Activated gamma-delta T cell treated with anti-CD3 and anti-CD28 coated beads, Interleukin-2, amount 50 U/mL, for 16 hours (primary cell): ENCODE data around the gene ADCY6.
"Not testable (repeated sequence)": the region's sequence is repeated elsewhere in the genome, so short reads cannot be mapped to it uniquely, and the experiment has no call there.

Experiments
- DNase-seq: peaks from one replicate; pipeline ENCODE4 v3.0.0-alpha.2; 2020; ENCODE audit warnings: low read depth

Gene ADCY6

DNA sequence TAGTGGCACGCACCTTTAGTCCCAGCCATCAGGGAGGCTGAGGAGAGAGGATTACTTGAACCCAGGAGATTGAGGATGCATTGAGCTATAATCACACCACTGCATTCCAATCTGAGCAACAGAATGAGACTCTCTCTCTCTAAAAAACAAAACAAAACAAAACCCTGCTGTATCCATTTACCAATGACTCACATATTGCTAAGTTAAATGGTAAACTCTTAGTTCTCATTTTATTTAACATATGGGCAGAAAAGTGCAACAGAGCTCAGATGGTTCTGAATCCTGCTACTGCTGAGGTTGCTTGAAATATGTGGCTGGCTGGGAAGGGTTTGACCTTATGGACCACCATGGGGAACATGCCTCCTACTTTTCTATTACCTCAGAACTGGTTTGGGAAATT, 38.7 kb downstream of the ADCY6 start:
- no peak for DNase-seq

DNA sequence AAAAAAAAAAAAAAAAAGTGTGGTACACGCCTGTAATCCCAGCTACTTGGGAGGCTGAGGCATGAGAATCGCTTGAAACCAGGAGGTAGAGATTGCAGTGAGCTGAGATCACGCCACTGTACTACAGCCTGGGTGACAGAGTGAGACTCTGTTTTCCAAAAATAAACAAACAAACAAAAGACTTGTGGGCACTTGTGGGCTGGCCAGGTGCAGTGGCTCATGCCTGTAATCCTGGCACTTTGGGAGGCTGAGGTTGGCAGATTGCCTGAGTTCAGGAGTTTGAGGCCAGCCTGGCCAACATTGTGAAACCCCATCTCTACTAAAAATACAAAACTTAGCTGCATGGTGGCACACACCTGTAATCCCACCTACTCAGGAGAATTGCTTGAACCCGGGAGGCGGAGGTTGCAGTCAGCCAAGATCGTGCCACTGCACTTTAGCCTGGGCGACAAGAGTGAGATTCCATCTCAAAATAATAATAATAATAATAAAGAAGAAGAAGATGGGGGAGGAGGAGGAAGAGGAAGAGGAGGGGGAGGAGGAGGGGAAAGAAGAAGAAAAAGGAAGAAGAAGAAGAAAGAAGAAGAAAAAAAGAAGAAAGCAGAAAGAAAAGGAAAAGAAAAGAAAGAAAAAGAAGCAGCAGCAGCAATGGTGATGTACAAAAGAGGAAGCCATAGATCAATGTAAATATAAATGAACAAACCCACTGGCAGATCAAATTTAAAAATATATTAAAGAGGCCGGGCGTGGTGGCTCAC, 44.5 kb downstream of the ADCY6 start:
- DNase-seq, result no peak

DNA sequence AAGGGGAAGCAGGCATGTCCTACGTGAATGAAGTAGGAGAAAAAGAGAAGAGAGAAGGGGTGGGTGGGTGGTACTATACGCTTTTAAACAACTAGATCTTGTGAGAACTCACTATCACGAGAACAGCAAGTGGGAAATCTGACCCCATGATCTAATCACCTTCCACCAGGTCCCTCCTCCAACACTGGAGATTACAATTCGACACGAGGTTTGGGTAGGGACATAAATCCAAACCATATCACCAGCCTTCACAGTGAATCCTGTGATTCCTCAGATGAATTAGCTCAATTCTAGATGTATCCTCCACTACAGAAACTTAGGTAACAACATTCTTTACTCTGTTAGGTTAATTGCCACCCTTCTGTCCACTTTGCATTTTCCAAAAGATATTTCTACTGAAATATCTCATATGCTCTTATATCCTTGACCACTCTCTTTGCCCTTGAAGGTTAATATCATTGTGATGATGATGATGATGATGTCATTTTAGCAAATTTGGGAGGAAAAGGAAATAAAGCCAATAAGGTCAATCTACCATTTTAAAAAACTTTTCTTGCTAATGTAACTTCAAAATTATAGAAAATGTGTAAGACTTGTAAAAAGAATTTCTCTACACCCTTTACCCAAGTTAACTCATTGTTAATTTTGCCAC, 49.1 kb downstream of the ADCY6 start:
- DNase-seq, result no peak

DNA sequence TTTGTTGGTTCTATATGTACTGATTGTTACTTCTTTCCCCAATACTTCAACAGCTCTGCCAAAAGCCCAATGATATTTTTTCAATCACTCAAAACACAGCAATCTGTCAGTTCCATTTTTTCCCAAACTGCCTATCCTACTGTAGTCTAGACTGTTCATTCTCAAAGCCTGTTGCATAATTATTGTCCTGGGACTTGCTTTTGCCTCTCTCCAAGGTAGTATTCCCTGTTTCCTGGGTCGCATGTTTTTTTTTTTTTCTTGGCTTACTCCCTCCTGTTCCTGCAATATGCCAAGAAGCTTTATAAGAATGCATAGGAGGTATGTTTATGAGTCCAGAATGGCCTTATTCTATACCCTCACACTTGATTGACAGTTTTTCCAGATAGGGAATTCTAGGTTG, 52.4 kb downstream of the ADCY6 start:
- no peak for DNase-seq

DNA sequence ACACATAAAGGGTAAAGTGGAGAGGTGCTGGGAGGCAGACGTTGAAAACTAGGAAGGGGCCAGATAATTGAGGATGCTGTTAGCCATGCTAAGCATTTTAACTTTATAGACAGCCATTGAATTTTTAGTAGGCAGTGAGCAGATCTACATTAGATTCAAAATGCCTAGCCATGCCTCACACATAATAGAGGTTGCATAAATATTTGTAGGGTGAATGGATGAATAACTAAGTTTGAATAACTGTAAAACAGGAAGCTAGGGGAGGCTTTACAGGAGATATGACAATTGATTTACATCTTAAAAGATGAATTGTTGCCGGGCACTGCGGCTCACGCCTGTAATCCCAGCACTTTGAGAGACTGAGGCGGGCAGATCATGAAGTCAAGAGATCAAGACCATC, 60.1 kb downstream of the ADCY6 start:
- DNase-seq, result no peak

DNA sequence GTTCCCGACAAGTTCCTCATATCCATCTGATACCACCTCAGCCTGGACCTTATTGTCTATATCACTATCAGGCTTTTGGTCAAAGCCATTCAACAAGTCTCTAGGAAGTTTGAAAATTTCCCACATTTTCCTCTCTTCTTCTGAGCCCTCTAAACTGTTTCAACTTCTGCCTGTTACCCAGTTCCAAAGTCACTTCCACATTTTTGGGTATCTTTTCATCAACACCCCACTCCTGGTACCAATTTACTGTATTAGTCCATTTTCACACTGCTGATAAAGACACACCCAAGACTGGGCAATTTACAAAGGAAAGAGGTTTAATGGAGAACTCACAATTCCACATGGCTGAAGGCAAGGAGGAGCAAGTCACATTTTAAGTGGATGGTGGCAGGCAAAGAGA, 68.2 kb downstream of the ADCY6 start:
- not testable (repeated sequence) for DNase-seq

DNA sequence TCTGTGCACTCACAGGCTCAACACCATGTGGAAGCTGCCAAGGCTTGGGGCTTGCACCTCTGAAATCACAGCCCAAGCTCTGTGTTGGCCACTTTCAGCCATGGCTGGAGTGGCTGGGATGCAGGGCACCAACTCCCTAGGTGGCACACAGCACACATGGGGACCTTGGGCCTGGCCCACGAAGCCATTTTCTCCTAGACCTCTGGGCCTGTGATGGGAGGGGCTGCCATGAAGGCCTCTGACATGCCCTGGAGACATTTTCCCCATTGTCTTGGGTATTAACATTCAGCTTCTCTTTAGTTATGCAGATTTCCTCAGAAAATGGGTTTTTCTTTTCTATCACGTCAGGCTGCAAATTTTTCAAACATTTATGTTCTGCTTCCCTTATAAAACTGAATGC, 68.7 kb downstream of the ADCY6 start:
- not testable (repeated sequence) for DNase-seq

DNA sequence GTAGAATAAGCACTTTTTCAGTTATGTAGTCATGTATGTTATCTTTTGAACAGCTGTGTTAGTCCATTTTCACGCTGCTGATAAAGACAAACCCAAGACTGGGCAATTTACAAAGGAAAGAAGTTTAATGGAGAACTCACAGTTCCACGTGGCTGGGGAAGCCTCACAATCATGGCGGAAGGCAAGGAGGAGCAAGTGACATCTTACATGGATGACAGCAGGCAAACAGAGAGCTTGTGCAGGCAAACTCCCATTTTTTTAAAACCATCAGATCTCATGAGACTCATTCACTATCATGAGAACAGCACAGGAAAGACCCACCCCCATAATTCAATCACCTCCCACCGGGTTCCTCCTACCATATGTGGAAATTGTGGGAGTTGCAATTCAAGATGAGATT, 69.9 kb downstream of the ADCY6 start:
- not testable (repeated sequence) for DNase-seq

DNA sequence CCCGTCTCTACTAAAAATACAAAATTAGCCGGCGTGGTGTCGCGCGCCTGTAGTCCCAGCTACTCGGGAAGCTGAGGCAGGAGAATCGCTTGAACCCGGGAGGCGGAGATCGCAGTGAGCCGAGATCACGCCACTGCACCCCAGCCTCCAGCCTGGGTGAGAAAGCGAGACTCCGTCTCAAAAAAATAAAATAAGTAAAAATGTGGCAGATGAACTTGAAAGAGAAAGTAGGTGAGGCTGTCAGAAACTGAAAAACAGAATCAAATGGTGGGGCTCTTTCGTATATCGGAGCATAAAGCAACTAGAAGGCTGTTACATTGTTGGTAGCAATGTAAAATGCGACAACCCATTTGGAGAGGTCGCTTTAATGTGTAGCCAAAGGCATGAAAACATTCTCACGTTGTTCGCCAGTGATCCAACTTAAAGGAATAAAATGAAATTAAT, 71.6 kb downstream of the ADCY6 start:
- DNase-seq, result no peak

DNA sequence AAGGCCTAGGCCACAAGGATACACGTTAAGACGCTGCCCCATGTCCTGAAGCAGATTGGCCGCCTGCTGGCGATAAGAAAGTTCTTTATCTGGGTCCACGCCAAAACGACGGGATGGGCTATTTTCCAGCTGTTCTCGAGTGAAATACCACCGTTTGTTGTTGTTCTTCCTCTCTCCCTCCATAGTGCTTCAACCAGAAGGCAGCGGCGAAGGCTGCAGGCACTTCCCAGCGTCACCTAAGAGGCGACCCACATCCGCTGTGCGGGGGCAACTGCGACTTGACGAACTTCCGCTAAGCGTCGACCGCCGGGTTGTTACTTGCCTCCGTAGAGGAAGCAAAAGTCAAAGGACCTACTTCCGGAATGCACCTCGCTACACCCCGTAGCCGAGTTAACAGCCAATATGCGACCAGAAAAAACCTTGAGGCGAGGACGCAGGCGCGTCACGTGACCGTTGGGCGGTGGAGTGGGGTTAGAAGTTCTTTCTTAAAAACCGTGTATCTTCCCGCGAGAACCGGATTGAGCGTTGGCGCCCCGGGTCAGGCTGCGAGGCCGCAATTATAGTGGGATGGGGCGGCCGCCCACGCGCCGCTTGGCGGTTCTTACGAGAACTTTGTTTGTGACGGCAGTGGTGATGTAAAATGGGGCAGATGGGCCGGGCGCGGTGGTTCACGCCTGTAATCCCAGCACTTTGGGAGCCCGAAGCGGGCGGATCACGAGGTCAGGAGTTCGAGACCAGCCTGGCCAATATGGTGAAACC, 72.2 kb downstream of the ADCY6 start, which contains the start of gene CCNT1:
TSS of gene CCNT1 (minus strand) at position 215 of the 759 bp plus-strand sequence. CDS start at position 183, 32 bp downstream.
- peak; percentile 98 for DNase-seq
